Central memory CD8-positive, alpha-beta T cell (primary cell): Measurements from ENCODE around the gene TSG101.

ENCODE experiments used
- ATAC-seq: fragments of 150-1000 bp; cut with Tn5 transposase; replicated peaks from 2 replicates; pipeline ENCODE4 v1.10.0; 2022; ENCODE audit warnings: mild to moderate bottlenecking, moderate FRiP score, moderate number of reproducible peaks; ENCODE audit not compliant: poor library complexity, severe bottlenecking; ENCODE audit errors: extremely low read depth
- DNase-seq, 2 donors: peaks; one replicate each; pipeline ENCODE4 v3.0.0; 2021; ENCODE audit warnings: low spot score in 2 of 2
- H3K27ac Mint-ChIP-seq: one replicate; pipeline ENCODE4 v1.8.0; 2022; ENCODE audit warnings: low read depth, mild to moderate bottlenecking, moderate library complexity, mixed read lengths
- H3K27me3 Mint-ChIP-seq: one replicate; pipeline ENCODE4 v1.8.0; 2022; ENCODE audit warnings: mixed read lengths
- H3K36me3 Mint-ChIP-seq: one replicate; pipeline ENCODE4 v1.8.0; 2022; ENCODE audit warnings: mild to moderate bottlenecking, moderate library complexity, mixed read lengths; ENCODE audit not compliant: insufficient read depth
- H3K4me1 Mint-ChIP-seq: one replicate; pipeline ENCODE4 v1.8.0; 2022; ENCODE audit warnings: mixed read lengths
- H3K4me3 Mint-ChIP-seq: one replicate; pipeline ENCODE4 v1.8.0; 2022; ENCODE audit warnings: mild to moderate bottlenecking, moderate library complexity, mixed read lengths
- H3K9me3 Mint-ChIP-seq: one replicate; pipeline ENCODE4 v1.8.0; 2022; ENCODE audit warnings: mixed read lengths

The TSG101 gene

GRCh38 chr11:18526521-18527296 is at the start of gene TSG101:
Gene TSG101, minus strand, starts transcription at chr11:18526942. Its CDS starts 126 bp downstream, at chr11:18526816.
- Mint-ChIP-seq H3K4me1 (peaks cover 44% of the 10 kb centered on the region), H3K4me3 (peak within 1 kb of the TSS; percentile 95), H3K9me3 (no peaks in the 10 kb centered on the region), H3K36me3 (peaks cover 32% of the 10 kb centered on the region), H3K27me3 (no peaks in the 10 kb centered on the region), H3K27ac (peak within 1 kb of the TSS; percentile 100)
- ATAC-seq (peak; percentile 89), DNase-seq (peak; percentile 88 to 93)

DNA sequence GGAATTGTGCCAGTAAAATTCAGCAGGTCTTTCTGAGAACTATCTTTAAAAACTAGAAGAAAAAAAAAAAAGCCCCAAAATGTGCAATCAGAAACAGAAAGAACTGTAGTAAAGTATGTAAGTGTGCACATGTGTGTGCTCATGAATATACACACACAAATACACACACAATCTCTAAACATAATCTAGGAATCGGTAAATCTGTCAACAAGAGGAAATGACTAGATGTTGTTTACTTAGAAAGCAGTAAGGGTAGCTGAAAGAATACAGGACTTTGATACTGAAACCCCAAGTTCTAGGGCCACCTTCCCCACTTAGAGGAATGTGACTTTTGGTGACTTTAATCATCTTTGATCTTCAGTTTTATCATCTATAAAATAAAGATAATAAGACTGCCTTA is 48.6 kb upstream of the TSG101 start:
- H3K27me3 Mint-ChIP-seq: no peaks in the 10 kb centered on the region
- H3K4me1 Mint-ChIP-seq: peaks cover 7% of the 10 kb centered on the region
- DNase-seq (no peak), ATAC-seq (no peak)
- no peaks in the 10 kb centered on the region for H3K9me3 Mint-ChIP-seq
- H3K27ac Mint-ChIP-seq: no peak overlapping the region
- H3K36me3 Mint-ChIP-seq: peaks cover 22% of the 10 kb centered on the region
- no peak overlapping the region for H3K4me3 Mint-ChIP-seq

DNA sequence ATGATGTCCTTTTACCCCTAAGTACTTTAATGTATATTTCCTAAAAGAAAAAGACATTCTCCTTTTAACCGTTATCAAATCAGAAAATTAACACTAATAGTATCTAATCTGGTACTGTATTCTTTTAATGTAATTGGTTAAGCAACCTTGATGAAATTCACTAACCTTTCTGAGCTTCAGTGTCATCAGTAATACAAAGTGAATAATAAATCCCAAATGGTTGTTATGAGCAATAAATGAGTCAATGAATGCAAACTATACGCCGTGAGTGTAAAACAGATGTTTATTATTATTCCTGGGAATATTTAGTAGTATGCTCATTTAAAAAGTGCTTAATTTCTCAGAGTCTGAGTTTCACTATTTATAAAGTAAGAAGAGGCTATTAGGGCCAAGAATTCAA is 40.3 kb upstream of the TSG101 start:
- ATAC-seq (no peak), DNase-seq (no peak)
- Mint-ChIP-seq H3K27ac (no peak overlapping the region), H3K4me1 (no peaks in the 10 kb centered on the region), H3K27me3 (no peaks in the 10 kb centered on the region), H3K9me3 (no peaks in the 10 kb centered on the region), H3K36me3 (peaks cover 26% of the 10 kb centered on the region), H3K4me3 (no peak overlapping the region)

- no peak for ATAC-seq
- Mint-ChIP-seq H3K27ac (no peak overlapping the region), H3K4me1 (no peaks in the 10 kb centered on the region), H3K4me3 (no peak overlapping the region), H3K27me3 (no peaks in the 10 kb centered on the region), H3K36me3 (peaks cover 26% of the 10 kb centered on the region), H3K9me3 (no peaks in the 10 kb centered on the region)
- no peak for DNase-seq
Measured at GRCh38 chr11:18566406-18566805, 39.7 kb upstream of the TSG101 start.

GRCh38 chr11:18564149-18564548 is 37.4 kb upstream of the TSG101 start:
- no peak overlapping the region for H3K4me3 Mint-ChIP-seq
- H3K4me1 Mint-ChIP-seq: no peaks in the 10 kb centered on the region
- H3K36me3 Mint-ChIP-seq: peaks cover 29% of the 10 kb centered on the region
- DNase-seq: no peak
- ATAC-seq: no peak
- H3K27me3 Mint-ChIP-seq: no peaks in the 10 kb centered on the region
- no peak overlapping the region for H3K27ac Mint-ChIP-seq
- H3K9me3 Mint-ChIP-seq: no peaks in the 10 kb centered on the region

GRCh38 chr11:18563090-18563730 is 36.5 kb upstream of the TSG101 start:
- no peak for ATAC-seq
- Mint-ChIP-seq H3K27ac (no peak overlapping the region), H3K4me1 (no peaks in the 10 kb centered on the region), H3K27me3 (no peaks in the 10 kb centered on the region), H3K4me3 (no peak overlapping the region), H3K9me3 (no peaks in the 10 kb centered on the region), H3K36me3 (peaks cover 27% of the 10 kb centered on the region)
- DNase-seq: no peak

DNA sequence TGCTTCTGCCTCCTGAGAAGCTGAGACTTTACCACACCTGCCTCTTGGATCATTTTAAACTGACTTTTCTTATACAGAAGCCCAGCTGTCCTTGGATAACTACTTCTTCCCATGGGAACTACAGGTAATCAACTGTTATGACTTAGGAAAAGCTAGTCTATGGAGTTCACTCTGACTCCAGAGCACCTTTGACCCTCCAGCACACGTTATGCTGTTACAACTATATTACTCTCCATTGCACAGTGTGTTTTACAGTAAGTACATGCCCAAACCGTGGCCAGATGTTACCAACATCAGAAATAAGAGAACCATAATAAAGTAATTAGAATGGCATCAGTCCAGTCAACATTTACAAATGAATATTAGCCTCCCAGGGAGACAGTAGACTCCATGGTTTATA is 21.3 kb upstream of the TSG101 start:
- no peak for DNase-seq
- Mint-ChIP-seq H3K4me3 (no peak overlapping the region), H3K9me3 (no peaks in the 10 kb centered on the region), H3K27me3 (no peaks in the 10 kb centered on the region), H3K27ac (no peak overlapping the region), H3K4me1 (no peaks in the 10 kb centered on the region), H3K36me3 (peaks cover 12% of the 10 kb centered on the region)
- no peak for ATAC-seq

DNA sequence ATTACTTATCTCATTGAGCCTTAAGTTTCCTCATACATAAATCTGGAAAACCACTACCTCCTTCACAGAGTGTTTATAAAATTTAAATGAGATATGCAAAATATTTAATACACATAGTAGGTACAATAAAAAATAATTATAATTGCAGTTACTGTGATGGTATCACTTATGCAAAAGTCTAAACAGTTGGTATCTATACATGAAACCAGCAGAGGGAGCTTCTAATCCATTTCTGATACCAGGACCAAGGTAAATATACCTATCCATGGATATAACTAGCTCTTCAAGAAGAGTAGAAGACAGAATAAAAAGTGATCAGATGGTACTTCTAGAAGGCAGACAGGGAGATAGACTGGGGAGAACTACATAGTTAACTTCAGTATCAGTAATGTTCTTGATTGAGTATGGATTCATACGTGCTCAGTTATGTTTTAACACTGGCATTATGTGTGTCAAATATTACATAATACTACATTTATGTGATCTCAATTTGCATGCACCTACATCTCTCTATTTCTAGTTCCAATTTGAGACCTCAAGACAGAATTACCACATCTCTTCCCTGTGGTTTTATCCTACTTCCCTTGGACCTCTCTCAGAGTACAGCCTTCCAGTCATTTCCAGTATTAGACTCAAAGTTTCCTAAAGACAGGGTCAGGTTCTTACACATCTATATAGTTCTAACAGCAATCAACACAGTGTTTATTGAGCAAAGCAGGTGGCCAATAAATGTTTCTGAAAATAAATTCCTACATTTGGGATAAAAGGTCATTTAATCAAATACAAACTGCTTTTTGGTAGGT is 13.7 kb upstream of the TSG101 start:
- H3K9me3 Mint-ChIP-seq: no peaks in the 10 kb centered on the region
- no peak for DNase-seq
- ATAC-seq: peak; percentile 40
- no peaks in the 10 kb centered on the region for H3K4me1 Mint-ChIP-seq
- no peaks in the 10 kb centered on the region for H3K27me3 Mint-ChIP-seq
- H3K36me3 Mint-ChIP-seq: peaks cover 6% of the 10 kb centered on the region
- H3K4me3 Mint-ChIP-seq: no peak overlapping the region
- H3K27ac Mint-ChIP-seq: peak overlapping the region; percentile 36

- ATAC-seq (no peak), DNase-seq (no peak)
- H3K4me1 Mint-ChIP-seq: no peaks in the 10 kb centered on the region
- no peak overlapping the region for H3K4me3 Mint-ChIP-seq
- no peaks in the 10 kb centered on the region for H3K36me3 Mint-ChIP-seq
- H3K9me3 Mint-ChIP-seq: no peaks in the 10 kb centered on the region
- H3K27ac Mint-ChIP-seq: no peak overlapping the region
- no peaks in the 10 kb centered on the region for H3K27me3 Mint-ChIP-seq
Measured at GRCh38 chr11:18536209-18536608, 9.5 kb upstream of the TSG101 start.

DNA sequence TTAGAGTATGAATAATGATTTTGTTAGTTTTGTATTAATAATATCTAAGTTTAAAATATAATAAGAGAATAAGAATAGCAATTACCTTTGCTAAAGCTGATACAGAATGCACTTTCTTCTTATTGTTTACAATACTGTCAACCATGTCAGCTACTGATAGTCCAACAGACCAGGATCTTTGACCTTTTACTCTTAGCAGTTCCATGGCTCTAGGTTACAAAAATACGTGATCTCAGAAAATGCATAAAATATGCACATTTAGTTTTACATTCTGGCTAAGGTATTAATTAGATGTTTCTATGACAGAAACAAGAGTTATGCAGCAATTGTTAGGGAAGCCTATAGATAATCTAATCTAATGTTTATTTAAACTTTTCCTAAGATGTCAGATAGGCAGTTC is 7.5 kb upstream of the TSG101 start:
- no peaks in the 10 kb centered on the region for H3K27me3 Mint-ChIP-seq
- H3K27ac Mint-ChIP-seq: no peak overlapping the region
- H3K4me3 Mint-ChIP-seq: no peak overlapping the region

GRCh38 chr11:18533365-18533764 is 6.6 kb upstream of the TSG101 start:
- no peak for DNase-seq
- H3K4me3 Mint-ChIP-seq: no peak overlapping the region
- H3K9me3 Mint-ChIP-seq: no peaks in the 10 kb centered on the region
- H3K27me3 Mint-ChIP-seq: no peaks in the 10 kb centered on the region
- no peaks in the 10 kb centered on the region for H3K4me1 Mint-ChIP-seq
- H3K36me3 Mint-ChIP-seq: peaks cover 4% of the 10 kb centered on the region
- ATAC-seq: no peak
- no peak overlapping the region for H3K27ac Mint-ChIP-seq

More for the DNA sequence above, 7.5 kb upstream of the TSG101 start:
- Mint-ChIP-seq H3K9me3 (no peaks in the 10 kb centered on the region), H3K36me3 (peaks cover 4% of the 10 kb centered on the region), H3K4me1 (no peaks in the 10 kb centered on the region)
- DNase-seq (no peak), ATAC-seq (no peak)

GRCh38 chr11:18527512-18527911 is 770 bp upstream of the TSG101 start:
- Mint-ChIP-seq H3K36me3 (peaks cover 30% of the 10 kb centered on the region), H3K9me3 (no peaks in the 10 kb centered on the region), H3K27ac (peak overlapping the region; percentile 100), H3K27me3 (no peaks in the 10 kb centered on the region), H3K4me1 (peaks cover 36% of the 10 kb centered on the region), H3K4me3 (peak overlapping the region; percentile 95)
- no peak for DNase-seq
- no peak for ATAC-seq
